Measurements from ENCODE around the gene ITIH4.
A peak's percentile ranks its signal among the peaks of the same experiment; 100 is the strongest.

ITIH4 gene

GRCh38 chr3:52849656-52850055 is 19.2 kb upstream of the ITIH4 start:
- no peak for DNase-seq (ENCODE audit: low read depth in 3 of 3, low spot score in 1 of 3)

GRCh38 chr3:52848617-52849016 is 18.1 kb upstream of the ITIH4 start:
- DNase-seq (ENCODE audit: low read depth in 3 of 3, low spot score in 1 of 3): no peak

- DNase-seq (ENCODE audit: low read depth in 3 of 3, low spot score in 1 of 3): no peak
Observed at GRCh38 chr3:52847726-52848125, 17.3 kb upstream of the ITIH4 start.

- DNase-seq (ENCODE audit: low read depth in 3 of 3, low spot score in 1 of 3): no peak
Observed at GRCh38 chr3:52847241-52847640, 16.8 kb upstream of the ITIH4 start.

GRCh38 chr3:52846432-52846965 is 16.0 kb upstream of the ITIH4 start:
- no peak for DNase-seq (ENCODE audit: low read depth in 3 of 3, low spot score in 1 of 3)

- peak in 1 of 3 donors; percentile 10 for DNase-seq (ENCODE audit: low read depth in 3 of 3, low spot score in 1 of 3)
Observed at GRCh38 chr3:52845691-52846431, 15.4 kb upstream of the ITIH4 start.

- DNase-seq (ENCODE audit: low read depth in 3 of 3, low spot score in 1 of 3): no peak
Observed at GRCh38 chr3:52845157-52845556, 14.7 kb upstream of the ITIH4 start.

- DNase-seq (ENCODE audit: low read depth in 3 of 3, low spot score in 1 of 3): no peak
Observed at GRCh38 chr3:52844290-52844975, 14.0 kb upstream of the ITIH4 start.

GRCh38 chr3:52843881-52844280 is 13.4 kb upstream of the ITIH4 start:
- no peak for DNase-seq (ENCODE audit: low read depth in 3 of 3, low spot score in 1 of 3)

GRCh38 chr3:52843108-52843865 is 12.8 kb upstream of the ITIH4 start:
- DNase-seq (ENCODE audit: low read depth in 3 of 3, low spot score in 1 of 3): no peak

- DNase-seq (ENCODE audit: low read depth in 3 of 3, low spot score in 1 of 3): no peak
Observed at GRCh38 chr3:52842424-52842823, 12.0 kb upstream of the ITIH4 start.

GRCh38 chr3:52841981-52842340 is 11.5 kb upstream of the ITIH4 start:
- no peak for DNase-seq (ENCODE audit: low read depth in 3 of 3, low spot score in 1 of 3)

- no peak for DNase-seq (ENCODE audit: low read depth in 3 of 3, low spot score in 1 of 3)
Observed at GRCh38 chr3:52841211-52841980, 10.9 kb upstream of the ITIH4 start.

GRCh38 chr3:52839892-52840545 is 9.5 kb upstream of the ITIH4 start:
- DNase-seq (ENCODE audit: low read depth in 3 of 3, low spot score in 1 of 3): no peak

- DNase-seq (ENCODE audit: low read depth in 3 of 3, low spot score in 1 of 3): no peak
Observed at GRCh38 chr3:52839268-52839575, 8.8 kb upstream of the ITIH4 start.

GRCh38 chr3:52838561-52839267 is 8.2 kb upstream of the ITIH4 start:
- DNase-seq (ENCODE audit: low read depth in 3 of 3, low spot score in 1 of 3): no peak

- no peak for DNase-seq (ENCODE audit: low read depth in 3 of 3, low spot score in 1 of 3)
Observed at GRCh38 chr3:52836986-52837385, 6.5 kb upstream of the ITIH4 start.

- DNase-seq (ENCODE audit: low read depth in 3 of 3, low spot score in 1 of 3): no peak
Observed at GRCh38 chr3:52836471-52836845, 6.0 kb upstream of the ITIH4 start.

GRCh38 chr3:52835766-52836470 is 5.4 kb upstream of the ITIH4 start:
- DNase-seq (ENCODE audit: low read depth in 3 of 3, low spot score in 1 of 3): no peak

Measured in stimulated activated CD4-positive, alpha-beta T cell treated with anti-CD3 and anti-CD28 coated beads, TNF-alpha, amount 100 ng/mL, for 1 hour (primary cell).